Left renal pelvis (tissue), 4 donors: ENCODE data around the gene NHLRC2. TPM values are rescaled to one million over a fixed set of nuclear protein-coding genes. Genes with fewer than 3 reads are reported as not detected.

Experiments
- DNase-seq, 4 donors: peaks; one replicate each; pipeline ENCODE4 v3.0.0-alpha.2; 2013; ENCODE audit warnings: low read depth in 4 of 4, low spot score in 3 of 4
- polyA plus RNA-seq, 4 donors: library from polyadenylated mRNA; unstranded; fragments of 120-200 nt; gene quantifications; one replicate each; pipeline ENCODE4 v1.2.1, GENCODE V29; 2013; ENCODE audit not compliant: insufficient read length in 4 of 4

Gene NHLRC2
- polyA plus RNA-seq, 4 donors = 16.7 to 27.2 (median 21.7) TPM

GRCh38 chr10:113899952-113900598 lies 45.6 kb downstream of the NHLRC2 start:
- DNase-seq = no peak

DNA sequence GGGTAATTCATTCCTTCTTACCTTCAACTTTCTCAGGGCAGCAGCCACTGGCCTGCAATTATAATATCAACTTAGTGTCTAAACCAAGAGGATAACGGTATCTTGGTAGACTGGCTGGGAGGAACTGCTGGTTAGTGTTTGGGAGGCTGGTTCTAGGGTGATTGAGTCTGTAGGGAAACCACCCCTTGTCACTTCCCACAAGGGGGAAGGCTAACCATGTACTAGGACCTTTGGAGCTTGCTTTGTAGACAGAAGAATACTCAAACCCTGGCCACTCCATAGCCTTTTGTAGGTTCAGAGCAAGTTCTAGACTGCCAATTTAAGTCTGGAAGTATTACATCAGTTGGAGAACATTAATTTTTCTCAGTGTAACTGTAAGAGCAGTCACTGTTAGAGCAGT lies 51.3 kb downstream of the NHLRC2 start:
- no peak for DNase-seq

- no peak for DNase-seq
Observed at GRCh38 chr10:113907166-113907565, 52.7 kb downstream of the NHLRC2 start.

- no peak for DNase-seq
Observed at GRCh38 chr10:113908236-113908635, 53.8 kb downstream of the NHLRC2 start.

GRCh38 chr10:113911113-113911512 lies 56.7 kb downstream of the NHLRC2 start:
- no peak for DNase-seq

GRCh38 chr10:113911839-113912238 lies 57.4 kb downstream of the NHLRC2 start:
- no peak for DNase-seq

GRCh38 chr10:113912582-113912981 lies 58.1 kb downstream of the NHLRC2 start:
- no peak for DNase-seq

DNA sequence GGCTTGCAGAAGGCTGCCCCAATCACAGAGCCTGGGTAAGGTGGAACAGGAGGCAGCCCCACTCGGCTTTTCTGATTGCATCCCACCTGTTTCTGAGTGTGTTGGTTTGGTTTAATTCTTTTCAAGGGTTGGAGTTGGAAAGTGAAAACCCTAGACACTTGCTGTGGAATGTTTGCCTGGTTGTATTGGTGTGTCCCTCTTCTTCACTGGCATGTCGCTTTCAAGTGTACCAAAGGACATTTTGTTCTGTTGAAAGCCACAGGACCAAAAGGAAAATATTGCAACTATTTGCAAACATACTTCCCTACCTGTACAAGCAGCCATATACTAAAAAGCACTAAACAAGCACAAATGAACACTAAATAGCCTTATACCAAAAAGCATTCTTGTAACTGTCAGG lies 60.5 kb downstream of the NHLRC2 start:
- no peak for DNase-seq

- DNase-seq = no peak
Observed at GRCh38 chr10:113915540-113915939, 61.1 kb downstream of the NHLRC2 start.

DNA sequence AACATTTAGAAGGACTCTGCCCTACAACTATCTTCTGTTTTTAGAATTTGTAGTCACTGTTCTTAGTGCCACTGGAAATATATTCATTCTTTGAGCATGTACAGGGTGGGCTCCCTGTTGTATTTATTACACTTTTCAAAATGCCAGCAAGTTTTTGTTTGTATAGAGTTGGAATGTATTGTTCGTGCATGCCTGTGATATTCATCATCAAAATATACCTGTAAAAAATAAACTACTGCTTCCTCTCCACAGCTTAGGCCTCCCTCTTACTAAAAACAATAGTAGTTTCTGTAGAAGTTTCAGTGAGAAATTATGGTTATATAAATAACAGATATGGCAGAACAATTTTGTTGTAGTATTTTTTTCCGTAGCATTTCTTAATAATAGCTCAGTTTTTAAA lies 61.6 kb downstream of the NHLRC2 start:
- no peak for DNase-seq

DNA sequence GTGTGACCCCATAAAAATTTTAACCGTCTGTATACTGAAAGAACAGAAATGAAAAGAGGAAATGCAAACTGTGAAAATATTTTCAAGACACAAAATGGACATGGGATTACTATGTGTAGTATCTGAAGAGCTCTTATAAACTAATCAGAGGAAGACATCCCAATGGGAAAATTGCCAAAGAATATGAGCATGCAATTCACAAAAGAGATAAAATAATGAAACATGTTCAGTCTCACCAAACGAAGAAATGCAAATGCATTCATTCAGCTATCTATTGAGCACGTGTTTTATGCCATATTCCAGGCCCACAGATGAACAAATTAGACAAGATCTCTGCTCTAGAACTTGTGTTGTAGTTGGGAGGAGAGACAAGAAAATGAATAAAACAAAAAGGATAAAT lies 63.2 kb downstream of the NHLRC2 start:
- no peak for DNase-seq

DNA sequence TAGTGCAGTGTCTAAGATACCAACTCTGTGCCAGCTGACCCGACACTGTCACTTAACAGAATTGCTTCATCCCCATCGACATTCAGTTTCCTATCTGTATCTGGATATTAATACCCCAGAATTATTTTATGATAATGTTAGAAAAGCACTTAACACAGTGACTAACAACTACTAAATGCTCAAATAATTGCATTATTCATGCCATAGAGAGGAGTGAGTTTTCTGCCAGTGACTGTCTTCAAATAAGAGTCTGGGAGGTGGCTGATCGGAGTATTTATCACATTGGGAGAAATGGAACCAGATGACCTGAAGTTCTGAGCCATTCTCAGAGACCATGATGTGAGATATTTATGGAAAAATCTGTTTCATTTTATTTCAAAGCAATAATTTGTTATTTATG lies 65.7 kb downstream of the NHLRC2 start:
- no peak for DNase-seq

DNA sequence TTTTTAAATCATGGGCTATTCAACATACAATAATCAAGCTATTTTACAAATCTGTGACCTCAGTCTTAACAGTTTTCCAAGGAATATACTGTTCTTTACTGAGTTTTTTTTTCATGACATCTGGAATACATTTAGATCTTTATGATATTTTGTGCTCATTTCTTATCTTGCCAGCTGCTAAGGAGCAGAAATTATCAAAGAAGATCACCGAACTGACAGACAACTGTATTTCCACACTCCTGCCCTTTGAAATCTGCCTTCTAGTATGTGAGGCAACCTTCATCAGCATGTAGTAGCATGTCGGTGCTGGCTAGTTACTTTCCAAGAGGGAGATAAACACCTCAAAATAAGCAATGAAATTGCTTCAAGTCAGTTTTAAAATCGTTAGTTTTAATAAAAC lies 66.4 kb downstream of the NHLRC2 start:
- DNase-seq = no peak

DNA sequence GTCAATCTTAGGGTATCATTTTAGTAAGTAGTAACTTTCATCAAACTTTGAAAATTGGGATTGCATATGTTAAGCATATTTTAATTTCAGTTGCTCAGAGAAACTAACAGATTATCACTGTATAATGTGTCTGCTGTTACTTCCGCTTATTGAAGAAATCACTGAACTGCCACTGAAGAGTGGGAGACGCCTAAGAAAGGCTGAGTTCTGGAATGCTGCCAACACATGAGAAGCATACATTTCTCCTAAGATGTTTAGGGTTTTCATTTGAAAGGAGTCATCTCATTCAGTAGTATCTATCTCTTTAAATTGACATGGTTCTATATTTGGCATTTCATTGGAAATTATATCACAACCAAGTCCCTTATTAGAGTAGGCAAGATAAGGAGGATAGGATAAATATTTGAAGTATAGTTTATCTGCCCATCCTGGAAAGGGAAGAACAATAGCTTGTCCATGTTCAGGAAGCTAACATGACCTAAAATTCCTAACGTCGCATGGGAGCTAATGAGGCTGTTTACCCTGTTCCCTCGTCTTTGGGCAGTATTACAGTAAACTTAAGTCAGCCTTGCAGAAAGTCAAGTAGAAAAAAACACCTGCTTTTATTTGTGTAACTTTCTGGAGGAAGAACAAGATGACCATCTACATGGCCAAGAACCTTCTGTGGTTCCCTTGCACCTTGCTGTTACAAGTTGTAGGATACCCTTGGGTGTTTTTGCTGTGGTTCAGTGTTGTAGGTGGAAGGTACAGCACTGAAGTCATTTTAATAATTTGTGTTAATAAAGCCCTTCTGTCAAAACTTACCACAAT lies 67.3 kb downstream of the NHLRC2 start:
- DNase-seq = no peak

DNA sequence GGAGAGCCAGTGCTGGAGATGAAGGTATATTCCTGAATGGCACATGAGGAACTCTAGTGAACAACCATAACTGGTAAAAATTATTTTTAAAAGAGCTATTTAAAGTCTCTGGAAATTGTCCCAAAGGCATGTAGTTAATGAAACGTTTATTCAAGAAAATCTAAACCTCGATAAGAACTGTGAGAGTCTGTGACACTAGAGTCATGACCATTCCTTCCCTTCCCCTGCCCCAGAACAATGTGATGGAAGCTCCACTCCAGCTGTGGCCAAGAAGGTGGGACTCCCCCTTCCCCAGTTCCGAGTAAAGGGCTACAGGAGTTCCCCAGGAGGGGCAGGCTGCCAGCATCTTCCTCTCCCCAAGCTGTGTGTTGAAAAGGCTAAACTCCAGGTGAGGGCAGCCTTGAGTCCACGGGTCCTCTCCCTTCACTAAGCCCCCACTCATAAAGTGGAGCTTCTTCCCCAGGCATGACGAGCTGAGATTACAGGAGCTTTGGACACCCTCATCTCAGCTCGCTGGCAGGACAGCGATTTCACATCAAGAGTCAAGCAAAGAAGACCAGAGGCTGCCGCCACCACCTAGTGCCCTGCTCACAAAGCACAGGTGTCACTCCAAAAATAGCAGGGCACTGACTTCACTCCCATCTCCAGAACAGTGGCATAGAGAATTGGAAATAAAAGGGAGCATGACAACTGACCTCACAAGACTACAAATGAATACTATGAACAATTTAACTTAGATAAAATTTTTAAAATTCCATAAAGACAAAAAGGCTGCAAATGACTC lies 68.5 kb downstream of the NHLRC2 start:
- DNase-seq = no peak

DNA sequence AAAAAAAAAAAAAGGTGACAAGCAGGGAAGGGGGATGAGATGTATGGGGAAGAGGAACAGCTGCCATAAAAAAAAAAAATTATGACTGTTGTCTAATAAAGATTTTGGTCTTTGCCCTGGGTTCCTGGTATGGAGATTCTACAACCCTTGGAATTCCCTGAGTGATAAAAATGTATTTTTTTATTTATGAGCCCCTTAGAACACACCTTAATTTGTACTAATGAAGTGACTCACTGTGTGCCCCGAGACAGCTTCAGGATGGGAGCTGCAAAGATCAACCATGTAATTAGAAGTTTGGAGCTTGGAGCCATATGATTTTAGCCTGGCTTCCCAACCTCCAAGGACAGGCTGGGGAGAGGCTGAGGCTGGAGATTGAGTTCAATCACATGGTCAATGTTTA lies 69.7 kb downstream of the NHLRC2 start:
- no peak for DNase-seq

DNA sequence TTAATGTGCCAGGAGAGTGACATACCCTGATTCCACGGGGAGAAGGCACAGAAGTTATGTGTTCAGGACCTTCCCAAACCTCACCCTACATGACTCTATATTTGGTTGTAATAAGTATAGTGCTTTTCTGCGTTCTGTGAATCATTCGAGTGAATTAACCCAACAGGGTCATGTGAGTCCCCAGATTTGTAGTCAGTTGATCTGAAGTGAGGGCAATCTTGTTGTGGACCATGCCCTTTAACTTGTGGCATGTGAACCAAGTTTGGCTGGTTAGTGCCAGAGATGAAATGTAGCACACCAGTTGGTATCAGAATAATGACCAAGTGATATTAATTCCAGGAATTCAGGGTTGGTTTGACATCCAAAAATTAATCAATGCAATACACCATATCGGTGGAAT lies 70.2 kb downstream of the NHLRC2 start:
- DNase-seq = no peak

GRCh38 chr10:113927440-113927839 lies 73.0 kb downstream of the NHLRC2 start:
- no peak for DNase-seq

- DNase-seq = no peak
Observed at GRCh38 chr10:113928830-113929229, 74.4 kb downstream of the NHLRC2 start.

DNA sequence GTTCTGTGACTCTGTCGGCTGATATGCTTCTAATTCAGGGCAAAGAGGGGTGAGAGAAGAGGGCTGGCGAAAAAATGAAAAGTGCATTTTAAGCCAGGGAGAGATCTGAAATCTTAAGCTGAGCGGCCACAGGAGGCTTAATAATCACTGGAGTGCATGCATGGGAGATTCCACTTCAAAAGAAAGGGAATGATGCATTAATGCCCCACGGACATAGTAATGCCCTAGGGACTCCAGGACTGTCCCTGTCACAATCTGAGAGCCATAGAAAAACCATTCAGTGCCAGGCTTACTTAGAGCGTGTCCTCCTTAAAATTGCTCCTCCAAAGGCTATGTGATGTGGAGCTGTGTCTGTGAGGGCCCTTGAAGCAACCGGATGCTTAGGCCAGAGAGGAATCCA lies 75.1 kb downstream of the NHLRC2 start:
- no peak for DNase-seq

DNA sequence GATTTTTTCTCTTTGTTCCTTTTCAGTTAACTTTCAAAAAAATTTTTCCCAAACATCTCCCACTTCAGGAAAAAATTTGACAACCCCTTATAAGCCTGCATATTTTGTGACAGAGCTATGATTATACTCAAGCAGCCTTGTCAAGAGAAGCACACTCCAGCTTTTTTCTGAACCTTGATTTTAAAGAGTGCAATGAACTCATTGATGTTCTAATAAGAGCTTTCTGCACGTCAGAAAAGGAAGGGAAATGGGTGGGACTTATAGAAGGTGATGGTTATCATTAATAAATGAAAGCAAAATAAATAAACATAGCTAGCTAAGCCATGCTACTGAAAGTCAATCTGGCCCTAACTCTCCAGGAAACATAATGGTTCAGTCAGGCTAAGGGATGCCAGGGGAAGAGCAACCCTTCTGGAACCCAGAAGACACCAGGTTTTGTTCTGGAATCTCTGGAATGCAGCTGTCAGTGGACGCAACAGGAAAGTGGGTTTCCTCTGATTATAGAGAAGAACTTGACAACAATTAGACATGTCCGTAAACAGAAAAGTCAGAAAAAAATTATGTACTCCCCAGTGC lies 76.1 kb downstream of the NHLRC2 start:
- DNase-seq = no peak
